Measurements from ENCODE around the gene MYMK. TPM values are rescaled to one million over a fixed set of nuclear protein-coding genes. Genes with fewer than 3 reads are reported as not detected.

Gene MYMK
- total RNA-seq, 1 donor from 2014 or later, result not detected

DNA sequence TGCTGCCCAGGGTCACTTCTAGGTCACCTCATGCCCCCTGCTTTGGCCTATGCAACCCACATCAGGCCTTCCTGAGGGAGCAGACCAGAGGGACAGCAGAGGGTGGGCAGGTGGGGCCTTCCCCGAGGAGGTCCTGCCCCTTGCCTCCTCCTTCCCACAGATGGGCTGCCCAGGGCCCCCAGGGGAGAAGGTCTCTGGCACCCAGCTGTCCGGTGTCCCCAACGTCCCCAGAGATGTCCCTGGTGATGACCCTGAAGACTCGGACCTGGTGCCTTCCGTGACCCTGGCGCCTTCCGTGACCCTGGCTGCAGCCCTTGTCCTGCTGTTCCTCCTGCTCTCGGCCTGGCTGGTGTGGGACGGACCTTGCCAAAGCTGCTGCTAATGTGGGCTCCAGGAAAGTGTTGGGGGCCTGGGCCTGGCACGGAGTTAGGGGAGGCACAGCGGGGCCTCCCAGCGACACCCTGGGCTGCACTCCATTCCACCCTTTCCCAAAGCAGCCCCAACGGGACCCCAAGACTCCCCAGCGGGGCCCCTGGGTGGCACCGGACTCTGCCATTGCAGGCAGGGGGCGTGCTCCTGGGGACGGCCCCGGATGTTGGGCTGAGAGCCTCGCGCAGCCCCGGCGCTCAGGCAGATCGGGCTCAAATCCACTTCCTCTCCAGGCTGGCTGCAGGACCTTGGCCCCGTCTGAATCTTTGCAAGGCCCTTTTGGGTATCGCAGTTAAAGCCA, 39.1 kb downstream of the MYMK start:
- no peak for DNase-seq

DNA sequence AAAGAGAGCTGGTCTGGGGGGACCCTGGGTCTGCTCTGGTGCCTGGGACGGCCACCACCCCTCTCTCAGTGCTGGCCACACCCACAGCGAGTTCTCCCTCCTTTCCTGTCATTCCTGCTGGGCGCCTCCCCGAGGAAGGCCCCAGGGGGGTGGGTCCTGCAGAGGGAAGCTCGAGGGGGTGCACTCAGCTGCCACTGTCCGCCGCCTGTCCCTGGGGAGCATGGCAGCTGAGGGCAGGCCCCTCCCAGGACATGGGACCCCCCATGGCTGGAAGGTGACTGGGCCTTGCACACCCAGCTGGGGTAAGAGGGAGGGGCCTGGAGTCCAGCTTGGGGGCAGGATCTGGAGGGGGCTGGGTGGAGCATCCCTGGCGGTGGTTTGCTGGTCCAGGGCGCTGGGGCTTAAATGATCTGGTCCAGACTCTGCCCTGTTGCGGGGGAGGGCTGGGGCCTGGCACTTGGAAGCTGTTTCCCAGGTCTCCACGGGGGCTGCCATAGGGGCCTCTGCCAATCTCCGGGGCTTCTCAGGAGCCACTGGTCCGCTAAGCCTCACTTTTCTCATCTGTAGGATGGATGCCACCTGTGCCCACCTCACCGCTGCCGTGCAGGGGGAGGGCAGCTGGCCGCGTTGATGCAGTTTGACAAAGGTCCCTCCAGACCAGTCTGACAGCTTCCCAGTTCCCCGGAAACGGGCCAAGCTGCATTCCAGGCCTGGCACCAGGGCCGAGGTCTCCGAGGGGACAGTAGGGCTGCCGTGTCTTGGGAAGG, 39.9 kb downstream of the MYMK start:
- DNase-seq, result no peak

DNA sequence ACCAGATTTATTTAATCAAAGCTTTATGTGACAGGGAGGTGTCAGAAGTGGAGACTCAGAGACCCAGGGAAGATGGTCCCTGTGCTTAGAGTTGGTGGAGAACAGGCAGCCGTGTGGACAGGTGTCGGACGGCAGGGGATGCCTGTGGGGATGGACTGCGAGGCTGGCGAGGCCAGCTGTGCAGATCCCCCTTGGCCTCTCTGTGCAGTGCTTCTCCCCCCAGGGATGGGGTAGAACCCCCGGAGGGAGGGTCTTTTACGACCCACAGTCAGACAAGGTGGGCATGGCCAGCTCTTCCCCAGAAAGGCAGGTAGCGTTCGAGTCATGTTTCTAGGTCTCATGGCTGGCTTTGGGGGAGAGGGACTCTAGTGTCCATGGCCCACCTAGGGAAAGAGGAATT, 41.1 kb downstream of the MYMK start:
- DNase-seq, result no peak

DNA sequence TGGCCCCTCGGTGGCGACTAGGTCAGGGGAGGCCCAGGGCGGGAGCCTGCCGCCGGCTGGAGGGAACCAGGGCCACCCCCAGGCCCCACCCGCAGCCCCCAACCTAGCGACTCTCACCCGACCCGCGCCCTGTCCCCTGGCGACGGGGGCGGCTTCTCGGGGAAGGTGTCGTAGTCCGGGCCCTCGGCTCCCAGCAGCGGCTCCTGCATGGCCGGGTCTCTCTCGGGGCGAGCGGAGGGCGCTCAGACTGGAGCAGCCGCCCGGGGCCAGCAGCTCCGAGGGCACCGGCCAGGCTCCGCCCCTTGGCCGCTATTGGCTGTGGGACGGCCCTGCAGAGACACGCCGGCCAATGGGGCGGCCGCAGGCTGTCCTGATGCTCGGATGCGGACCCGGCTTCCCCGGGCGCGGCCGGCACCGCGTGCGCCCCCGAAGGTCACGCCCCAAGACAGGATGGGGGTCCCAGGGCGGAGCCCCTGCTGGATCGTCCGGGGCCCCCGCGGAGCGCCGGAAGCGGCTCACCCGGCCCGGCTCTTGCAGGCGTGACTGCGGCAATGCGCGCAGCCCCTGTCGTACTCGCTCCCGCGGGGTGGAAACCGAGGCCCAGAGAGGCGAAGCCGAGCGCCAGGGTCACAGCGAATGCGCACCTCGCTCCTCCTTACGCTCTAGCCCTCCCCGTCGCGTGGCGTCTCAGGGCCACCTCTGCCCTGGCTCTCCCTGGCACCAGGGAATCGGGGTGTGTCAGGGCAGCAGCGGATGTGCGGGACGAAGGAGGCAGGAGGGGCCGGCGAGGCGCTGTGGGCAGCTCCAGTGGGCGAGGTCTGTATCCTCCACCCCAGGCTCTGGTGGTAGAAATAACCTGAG, 45.7 kb downstream of the MYMK start, which contains the start of gene SLC2A6:
TSS of gene SLC2A6 (minus strand) at position 249 of the 861 bp plus-strand sequence. CDS start at position 209, 40 bp downstream.
- peak; percentile 86 for DNase-seq

DNA sequence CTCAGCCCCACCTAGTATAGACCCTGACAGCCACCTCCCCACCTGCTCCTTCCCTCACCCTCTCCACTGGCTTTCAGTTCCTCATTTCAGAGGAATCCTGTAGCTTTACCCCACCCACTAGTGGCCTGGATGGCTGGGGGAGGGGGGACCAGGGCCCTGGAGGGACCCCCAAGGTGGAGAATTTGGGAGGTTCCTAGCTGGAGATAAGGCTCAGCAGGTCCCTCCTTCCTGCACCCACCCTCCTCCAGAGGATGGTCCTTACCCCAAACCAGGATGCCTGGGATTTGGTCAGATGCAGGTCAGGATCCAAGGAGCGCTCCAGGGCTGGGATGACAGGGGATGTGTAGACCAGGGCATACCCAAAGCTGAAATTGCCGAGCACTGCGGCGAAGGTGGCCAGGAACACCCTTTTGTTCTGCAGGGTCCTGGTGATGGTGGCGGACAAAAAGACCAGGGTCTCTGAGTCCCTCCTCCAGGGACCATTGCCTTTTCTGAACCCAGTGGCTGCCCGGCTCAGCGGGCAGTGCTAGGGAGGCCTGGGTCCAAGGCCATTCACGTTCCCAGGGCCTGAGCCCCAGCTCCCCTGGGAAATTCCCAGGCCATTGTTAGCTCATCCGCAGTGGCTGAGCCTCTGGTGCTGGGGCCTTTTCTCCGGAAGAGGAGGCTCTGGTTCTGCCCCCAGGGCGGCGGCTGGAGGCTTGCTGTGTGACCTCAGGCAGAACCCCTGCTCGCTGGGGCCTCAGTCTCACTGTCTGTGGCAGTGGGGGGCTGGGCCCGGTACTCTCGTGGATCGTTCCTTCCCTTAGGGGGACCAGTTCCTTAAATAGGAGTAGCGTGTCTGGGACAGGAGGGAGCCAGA, 46.5 kb downstream of the MYMK start:
- no peak for DNase-seq

DNA sequence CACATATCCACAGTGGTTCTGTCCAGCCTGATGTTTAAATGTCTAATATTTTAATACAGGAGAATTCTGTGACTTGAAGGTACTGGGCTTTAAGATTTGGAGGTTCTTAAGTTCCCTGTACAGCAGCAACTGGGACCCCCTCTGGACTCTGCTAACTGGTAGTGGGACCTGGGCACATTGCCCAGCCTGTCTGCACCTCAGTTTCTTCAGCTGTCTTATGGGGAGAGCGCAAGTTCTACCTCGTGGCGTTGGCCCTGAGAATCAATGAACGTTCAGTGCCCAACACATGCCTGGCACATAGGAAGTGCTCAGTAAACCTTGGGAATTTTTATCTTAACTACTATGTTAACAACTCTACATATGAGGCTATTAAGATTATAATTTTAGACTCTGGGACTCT, 47.3 kb downstream of the MYMK start:
- no peak for DNase-seq

DNA sequence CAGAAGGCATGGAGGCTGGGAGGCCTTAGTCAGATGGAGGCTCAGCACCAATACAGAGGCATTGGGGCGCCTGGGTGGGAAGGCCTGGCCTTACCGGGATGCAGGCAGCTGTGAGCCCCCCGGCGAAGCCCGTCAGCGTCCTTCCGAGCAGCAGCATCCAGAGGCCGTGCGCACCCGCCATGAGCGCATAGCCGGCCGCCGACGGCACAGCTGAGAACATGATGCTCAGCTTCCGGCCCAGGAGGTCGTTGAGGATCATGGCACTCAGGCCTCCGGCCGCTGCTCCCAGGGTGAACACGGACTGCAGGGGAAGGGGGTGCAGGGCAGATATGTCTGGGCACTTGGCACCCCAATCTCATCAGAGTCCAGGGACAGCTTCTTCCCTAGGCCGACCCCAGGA, 47.8 kb downstream of the MYMK start:
- DNase-seq, result no peak

DNA sequence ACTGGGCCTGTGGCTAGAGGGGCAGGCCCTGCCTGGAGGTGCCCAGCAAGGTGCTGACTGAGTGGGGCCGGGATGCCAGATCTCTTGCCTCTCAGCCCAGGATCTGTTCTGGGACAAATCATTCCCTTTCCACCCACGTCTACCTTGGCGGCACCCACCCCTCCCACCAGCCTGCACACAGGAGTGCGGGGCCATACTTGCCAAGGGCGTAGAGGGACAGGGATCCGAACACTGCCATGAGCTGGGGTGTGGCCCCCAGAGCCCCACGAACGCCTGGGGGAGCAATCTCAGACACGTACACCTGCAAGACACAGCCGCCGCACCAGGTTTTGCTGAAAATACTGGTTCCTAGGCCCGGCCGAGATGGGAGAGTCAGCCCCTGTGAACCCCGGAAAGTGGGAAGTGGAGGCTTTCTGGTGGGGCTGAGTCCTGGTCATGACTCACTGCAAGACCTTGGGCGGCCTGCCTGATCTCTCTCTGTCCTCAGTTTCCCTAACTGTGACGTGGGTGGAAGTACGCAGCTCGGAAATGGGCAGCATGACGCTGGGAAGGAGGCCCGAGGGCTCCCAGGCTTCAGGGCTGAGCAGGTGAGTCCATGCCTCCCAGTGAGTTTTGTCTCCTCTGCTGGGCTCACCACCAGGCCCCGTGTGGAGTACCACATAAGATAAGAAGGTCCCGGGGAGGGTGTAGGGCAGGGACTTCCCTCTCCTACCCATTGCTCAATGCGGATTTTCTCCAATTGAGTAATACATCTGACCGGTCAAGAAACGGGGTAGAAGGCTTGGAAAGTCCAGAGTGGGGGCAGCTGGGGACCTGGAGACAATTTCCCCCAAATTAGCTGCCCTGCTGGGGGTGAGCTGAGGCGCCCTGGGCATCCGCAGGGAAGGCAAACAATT, 48.5 kb downstream of the MYMK start:
- no peak for DNase-seq

DNA sequence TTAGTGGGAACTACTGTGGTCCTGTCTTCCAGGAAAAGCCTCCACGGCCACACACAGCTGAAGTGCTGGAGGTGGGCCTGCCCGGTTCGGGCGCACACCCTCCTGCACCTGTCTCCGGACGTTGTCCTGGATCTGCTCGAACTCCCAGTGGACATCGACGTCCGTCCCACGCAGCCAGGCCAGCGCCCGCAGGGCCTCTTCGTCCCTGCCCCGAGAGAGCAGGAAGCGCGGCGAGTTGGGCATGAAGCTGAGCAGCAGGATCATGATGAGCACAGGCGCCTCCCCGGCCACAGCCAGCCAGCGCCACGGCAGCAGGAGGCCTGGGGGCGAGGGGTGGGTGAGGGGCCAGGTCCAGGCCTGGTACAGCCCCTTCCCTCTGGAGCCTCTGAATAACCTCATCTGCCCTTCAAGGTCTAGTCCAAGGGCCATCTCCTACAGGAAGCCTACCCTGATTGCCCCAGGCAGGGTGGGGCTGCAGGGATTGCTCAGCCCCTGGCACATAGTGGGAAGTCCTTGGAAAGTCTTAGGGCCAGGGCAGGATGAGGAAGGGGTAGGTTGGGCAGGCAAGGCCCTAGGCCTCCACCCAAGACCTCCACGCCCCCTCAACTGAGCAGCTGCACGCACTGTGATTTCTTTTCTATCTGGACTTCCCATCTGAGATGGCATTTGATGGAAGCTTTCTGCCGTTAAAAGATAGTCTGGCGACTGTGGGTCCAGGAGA, 49.3 kb downstream of the MYMK start:
- DNase-seq, result no peak

DNA sequence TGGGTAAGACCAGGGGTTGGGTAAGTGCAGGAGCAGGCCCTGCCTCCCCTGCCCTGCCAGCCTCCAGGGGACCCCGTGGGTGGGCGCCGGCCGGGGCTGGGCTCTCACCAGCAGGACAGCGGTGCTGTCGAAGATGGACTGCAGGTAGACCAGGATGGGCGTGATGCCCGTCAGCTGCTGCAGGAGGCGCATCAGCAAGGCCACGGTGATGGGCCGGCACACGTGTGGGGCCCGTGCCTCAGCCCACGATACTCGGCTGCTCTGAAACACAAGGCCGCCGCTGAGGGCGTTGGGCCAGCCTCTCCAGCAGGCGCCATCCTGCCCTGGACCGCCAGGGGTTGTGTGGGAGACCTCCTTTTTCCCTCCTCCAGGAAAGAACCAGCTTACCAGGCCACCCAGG, 49.9 kb downstream of the MYMK start:
- DNase-seq, result no peak

DNA sequence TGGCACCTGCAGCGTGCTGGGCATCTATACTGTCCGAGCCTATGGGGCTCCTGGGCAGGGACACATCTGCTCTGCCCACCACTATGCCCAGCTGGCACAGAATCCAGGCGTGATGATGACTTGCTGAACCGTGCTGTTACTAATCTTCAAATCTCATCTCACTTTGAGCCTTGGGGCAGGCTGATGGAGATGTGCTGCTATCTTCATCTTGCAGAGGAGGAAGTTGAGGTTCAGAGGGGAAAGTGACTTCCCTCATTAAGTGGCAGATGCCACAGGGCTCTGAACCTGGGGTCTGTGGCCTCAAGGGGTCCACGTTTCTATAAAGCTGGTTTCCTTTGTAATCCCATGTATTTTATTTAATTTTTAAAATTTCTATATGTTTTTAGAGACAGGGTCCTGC, 50.5 kb downstream of the MYMK start:
- DNase-seq, result no peak

DNA sequence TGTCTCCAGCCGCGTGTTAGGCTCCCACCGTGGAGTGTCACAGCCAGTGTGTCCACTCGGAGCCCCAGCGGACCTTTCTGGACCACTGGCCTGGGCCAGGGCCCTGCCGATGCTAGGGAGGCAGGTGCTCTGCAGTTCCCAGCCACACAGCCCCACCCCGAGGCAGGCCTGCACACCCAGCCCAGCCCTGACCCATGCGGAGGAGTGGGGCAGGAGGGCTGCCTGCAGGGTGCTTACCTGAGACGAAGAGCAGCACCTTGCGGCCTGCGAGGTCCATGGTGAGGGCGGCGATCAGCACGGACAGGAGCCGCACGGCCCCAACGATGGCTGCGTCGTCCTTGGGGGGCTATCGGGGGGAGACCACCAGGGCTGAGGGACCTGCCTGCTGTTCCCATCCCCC, 51.0 kb downstream of the MYMK start:
- no peak for DNase-seq

DNA sequence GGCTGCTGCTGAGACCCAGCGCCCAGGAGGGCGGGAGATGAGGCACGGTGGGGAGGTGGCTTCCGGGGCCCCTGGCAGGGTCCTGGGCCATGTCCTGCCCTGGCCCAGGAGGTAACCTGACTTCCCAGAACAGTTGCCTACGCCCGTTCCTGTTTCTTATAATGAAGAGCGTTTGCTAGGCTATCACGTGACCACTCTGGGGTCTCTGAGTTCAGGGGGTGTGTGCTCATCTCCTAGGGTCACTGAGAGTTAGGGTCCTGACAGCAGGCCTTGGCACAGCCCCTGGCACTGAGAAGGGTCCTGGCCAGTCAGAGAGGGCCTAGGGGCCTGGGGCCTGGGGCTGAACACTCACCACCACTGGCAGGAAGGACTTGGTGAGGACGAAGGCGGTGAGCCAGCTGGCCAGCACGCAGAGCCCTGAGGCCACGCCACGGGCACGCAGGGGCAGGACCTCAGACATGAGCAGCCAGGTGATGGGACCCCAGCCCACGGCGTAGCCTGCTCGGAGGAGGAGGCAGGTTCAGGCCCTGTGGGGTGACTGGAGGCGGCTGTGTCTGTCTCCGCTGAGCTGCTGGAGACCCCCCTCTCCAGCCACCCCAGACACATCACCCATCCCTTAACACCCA, 51.9 kb downstream of the MYMK start:
- DNase-seq, result no peak

DNA sequence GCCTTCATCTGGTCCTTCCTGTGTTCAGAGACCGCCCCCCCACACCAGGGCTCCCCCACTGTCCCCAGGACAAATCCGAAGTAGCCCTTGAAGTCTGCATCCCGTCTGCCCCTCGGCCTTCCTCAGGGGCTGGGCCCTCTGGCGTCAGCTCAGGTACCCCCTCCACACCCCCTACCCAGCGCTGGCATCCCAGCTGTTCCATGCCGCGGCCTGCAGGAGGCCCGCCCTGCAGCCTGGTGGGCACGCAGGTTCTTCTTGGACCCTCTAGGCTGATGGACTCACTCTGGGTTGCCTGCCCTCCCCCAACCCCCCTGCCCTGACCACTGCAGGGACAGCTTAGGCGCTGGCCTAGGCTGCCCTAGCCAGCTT, 52.5 kb downstream of the MYMK start:
- DNase-seq, result no peak

DNA sequence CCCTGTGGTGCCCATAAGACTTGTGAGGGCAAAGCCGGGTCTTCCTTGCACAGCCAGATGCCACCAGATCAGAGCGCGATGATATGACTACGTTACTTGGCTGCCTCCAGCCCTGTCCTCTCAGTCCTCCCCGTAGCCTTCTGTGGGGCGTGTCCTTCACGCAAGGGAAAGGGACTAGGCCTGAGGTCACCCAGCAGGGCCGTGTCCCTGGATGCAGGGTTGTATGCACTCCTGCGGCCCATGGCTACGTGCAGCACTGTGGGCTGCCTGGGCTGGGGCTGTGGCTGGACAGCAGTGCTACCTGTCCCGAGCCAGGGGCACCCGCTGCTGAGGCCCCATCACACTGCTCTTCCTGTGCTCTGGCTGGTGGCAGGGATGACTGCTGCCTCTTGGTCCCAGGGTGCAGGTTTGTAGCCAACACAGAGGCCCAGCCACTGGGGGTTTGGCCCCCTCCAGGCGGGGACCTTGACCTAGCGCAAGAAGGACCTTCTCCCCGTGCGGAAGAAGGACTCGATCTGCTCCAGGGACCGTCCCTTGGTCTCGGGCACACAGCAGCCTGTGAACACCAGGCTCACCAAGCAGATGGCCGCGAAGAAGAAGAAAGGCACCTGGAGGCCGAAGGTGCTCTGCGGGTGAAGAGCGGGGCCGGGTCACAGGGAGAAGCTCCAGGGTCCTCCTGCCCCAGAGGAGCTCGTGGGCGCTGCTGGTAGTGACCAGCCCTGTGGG, 53.0 kb downstream of the MYMK start:
- no peak for DNase-seq

DNA sequence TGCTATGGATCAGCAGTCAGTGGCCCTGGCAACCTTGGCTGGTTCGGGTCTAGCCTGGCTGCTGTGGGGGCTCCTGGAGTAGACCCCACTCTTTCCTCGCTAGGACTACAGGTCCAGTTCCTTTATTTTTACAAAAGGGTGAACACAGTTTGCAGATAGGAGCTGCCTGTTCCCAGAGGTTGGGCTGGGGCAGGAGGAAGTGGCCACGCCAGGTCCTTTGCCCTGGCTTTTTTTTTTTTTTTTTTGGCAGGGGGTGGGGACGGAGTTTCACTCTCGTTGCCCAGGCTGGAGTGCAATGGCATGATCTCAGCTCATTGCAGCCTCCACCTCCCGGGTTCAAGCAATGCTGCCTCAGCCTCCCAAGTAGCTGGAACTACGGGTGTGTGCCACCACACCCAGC, 53.8 kb downstream of the MYMK start:
- DNase-seq, result no peak

DNA sequence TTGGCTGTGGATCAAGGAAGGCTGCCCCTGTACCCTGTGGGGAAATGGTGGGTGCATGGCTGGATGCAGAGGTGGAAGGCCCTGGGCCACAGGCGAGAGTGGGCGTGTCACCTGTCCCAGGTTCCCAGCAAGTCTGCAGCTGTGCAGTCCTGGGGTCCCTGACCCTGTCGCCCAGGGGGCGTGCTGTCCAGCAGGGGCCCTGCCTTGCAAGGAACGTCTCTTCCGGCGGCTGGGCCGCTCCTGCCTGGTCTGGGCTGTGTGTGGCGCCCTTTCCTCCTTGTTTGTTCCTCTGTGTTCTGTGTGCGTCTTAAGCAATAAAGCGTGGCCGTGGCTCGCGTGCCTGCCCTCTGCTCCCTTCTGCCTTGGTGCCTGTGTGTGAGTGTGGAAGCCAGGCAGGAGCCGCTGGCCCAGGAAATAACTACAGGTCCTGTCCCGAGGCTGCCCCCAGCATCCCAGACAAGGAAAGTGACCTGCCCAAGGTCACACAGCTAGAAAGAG, 54.3 kb downstream of the MYMK start:
- DNase-seq, result no peak

DNA sequence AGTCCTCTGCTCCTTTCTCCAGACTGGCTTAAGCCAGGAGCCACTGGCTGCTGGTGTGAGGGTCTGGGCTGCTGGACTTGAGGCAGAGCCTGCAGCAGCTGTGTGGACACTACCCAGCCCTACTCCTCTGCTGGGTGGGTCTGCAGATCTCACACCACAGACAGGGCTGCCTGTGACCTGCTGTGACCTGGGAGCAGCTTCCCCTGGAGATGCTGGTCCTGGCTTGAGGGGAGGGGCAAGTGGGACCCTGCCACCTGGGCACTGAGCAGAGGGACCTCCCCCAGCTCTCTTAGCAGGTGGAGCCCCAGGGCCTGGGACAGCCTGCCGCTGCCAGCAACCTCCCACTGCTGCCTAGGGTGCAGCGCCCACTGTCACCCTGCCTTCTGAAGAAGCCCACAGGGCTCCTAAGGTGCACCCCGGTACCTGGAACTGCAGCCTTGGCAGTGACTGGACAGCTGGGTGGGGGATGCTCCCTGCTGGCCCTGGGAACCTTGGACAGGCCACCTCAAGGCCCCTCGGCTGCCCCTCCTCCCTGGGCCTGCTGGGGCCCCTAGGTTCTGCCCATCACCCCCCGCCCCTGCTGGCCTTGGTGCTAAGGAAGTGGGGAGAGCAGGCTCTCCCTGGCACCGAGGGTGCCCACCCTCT, 55.9 kb downstream of the MYMK start:
- DNase-seq, result no peak

Data from occipital lobe (tissue), 2 donors.